Uterus (tissue), 4 donors: ENCODE data around the gene MCM3AP. TPM values are rescaled to one million over a fixed set of nuclear protein-coding genes. Genes with fewer than 3 reads are reported as not detected.

Experiments used
- DNase-seq, 2 donors: peaks; one replicate each; pipeline ENCODE4 v3.0.0-alpha.2; 2019 to 2020
- H3K27ac ChIP-seq, 2 donors: fragments of 200-600 bp; sonication (generic); 1 replicate in 1 of 2; 2 replicates in 1 of 2; pipeline ENCODE4 v1.5.1; 2016 to 2018
- H3K27me3 ChIP-seq, 2 donors: fragments of 200-600 bp; sonication (generic); one replicate each; pipeline ENCODE4 v1.5.1; 2018 to 2019; ENCODE audit warnings: control low read depth in 1 of 2
- H3K36me3 ChIP-seq, 2 donors: fragments of 200-600 bp; sonication (generic); one replicate each; pipeline ENCODE4 v1.5.1; 2019; ENCODE audit warnings: control low read depth in 1 of 2
- H3K4me1 ChIP-seq, 2 donors: fragments of 200-600 bp; sonication (generic); one replicate each; pipeline ENCODE4 v1.5.1; 2018 to 2019; ENCODE audit warnings: control low read depth in 1 of 2
- H3K4me3 ChIP-seq, 2 donors: fragments of 200-600 bp; sonication (generic); 1 replicate in 1 of 2; 2 replicates in 1 of 2; pipeline ENCODE4 v1.5.1; 2018 to 2019; ENCODE audit warnings: mild to moderate bottlenecking in 1 of 2
- H3K9me3 ChIP-seq, 2 donors: fragments of 200-600 bp; sonication (generic); one replicate each; pipeline ENCODE4 v1.5.1; 2019; ENCODE audit warnings: control low read depth in 1 of 2
- POLR2A ChIP-seq, 2 donors: fragments of 450-650 bp; IDR thresholded peaks; one replicate each; pipeline ENCODE4 v1.6.1; 2016; ENCODE audit warnings: antibody characterized with exemption in 2 of 2, mild to moderate bottlenecking in 1 of 2, moderate library complexity in 1 of 2
- intact Hi-C: fragments of 100-400 bp; cut with DNase I; formaldehyde crosslinking; loops from one replicate; pipeline ENCODE4 v1.15.1; 2023; ENCODE audit warnings: low total_unique reads
- total RNA-seq, 4 donors: library from RNA; depleted of rRNA in 3 of 4; stranded (reverse); fragments of >200 nt in 3 of 4; gene quantifications; one replicate each; pipeline versions ENCODE4 v1.1.0 to v1.2.4, GENCODE V29; 2014 to 2023
- TF ChIP-seq, protein P1 (sequence below), 4 experiments: fragments of 200-600 bp in 2 of 4; fragments of 450-650 bp in 2 of 4; sonication (generic) in 2 of 4; IDR thresholded peaks; one replicate each; pipeline ENCODE4 v1.5.1; 2016 to 2019; ENCODE audit warnings: antibody characterized with exemption in 4 of 4, mild to moderate bottlenecking in 2 of 4, moderate library complexity in 1 of 4
- donor health status: DM: yes; HTN: yes; CAD: no.

The MCM3AP gene
- total RNA-seq, 4 donors from 2014 or later, result 24.1 to 128 (median 93.2) TPM

DNA sequence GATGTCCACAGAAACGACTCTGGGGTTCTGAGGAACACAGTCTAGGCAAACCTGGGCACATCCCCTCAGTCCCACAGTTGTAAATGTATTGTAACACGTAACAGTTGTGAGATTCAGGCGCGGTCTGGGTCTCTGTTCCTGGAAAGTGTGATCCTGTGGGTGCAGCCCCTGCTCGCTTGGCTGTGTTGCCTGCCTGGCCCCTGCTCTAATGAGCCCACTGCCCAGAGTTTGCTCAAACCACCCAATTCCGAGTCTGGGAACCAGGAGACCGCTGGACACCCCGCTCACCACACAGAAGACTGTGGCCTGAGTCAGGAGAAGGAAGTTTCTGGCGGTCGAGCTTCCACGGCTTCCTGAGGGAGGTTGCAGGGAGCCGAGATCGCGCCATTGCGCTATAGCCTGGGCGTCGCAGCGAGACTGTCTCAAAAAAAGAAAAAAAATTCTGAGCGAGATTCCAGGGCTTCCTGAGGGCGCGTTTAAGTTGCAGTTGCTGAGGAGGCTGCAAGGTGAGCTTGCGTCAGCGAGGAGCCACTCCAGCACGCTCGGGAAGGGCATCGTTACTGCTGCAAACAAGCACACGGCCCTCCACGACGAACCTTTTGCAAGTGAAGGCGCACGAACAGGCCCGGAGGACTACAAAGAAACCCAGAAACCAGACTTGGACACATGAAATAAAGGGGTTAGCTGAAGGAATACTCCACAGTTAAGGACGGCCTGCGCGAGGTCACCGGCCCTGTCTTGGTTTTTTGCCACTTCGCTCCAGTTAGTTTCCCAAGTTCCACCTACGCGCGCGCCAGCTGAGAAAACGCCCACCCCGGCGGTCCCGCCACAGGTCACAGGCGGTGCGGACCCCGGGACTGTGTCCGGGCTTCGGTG lies 37.2 kb upstream of the MCM3AP start:
- no peaks in the 10 kb centered on the region for H3K9me3 ChIP-seq
- intact Hi-C loops, result no loop called here

DNA sequence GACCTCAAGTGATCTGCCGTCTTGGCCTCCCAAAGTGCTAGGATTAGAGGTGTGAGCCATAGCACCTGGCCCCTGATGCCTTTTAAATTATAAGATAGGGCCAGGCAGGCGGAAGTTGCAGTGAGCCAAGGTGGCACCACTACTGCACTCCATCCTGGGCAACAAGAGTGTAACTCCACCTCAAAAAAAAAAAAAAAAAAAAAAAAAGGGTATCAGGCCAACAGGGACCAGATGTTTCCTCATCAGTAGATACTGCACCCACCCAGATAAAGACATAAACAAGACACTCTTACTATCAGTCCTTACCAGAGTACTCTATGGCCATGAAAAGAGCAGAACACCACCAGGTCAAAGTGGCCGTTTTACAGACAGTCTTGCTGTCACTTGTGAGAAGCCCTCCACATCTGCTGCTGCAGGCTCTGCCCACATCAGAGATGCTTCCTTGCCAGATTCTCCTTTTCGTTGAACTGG lies 35.0 kb upstream of the MCM3AP start:
- intact Hi-C loops, result no loop called here
- TF ChIP-seq POLR2A (IDR thresholded peaks at IDR 0.05), result no peak
- TF ChIP-seq, protein P1, sequence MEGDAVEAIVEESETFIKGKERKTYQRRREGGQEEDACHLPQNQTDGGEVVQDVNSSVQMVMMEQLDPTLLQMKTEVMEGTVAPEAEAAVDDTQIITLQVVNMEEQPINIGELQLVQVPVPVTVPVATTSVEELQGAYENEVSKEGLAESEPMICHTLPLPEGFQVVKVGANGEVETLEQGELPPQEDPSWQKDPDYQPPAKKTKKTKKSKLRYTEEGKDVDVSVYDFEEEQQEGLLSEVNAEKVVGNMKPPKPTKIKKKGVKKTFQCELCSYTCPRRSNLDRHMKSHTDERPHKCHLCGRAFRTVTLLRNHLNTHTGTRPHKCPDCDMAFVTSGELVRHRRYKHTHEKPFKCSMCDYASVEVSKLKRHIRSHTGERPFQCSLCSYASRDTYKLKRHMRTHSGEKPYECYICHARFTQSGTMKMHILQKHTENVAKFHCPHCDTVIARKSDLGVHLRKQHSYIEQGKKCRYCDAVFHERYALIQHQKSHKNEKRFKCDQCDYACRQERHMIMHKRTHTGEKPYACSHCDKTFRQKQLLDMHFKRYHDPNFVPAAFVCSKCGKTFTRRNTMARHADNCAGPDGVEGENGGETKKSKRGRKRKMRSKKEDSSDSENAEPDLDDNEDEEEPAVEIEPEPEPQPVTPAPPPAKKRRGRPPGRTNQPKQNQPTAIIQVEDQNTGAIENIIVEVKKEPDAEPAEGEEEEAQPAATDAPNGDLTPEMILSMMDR (IDR thresholded peaks at IDR 0.05), result no peak

More for the DNA sequence above, 37.2 kb upstream of the MCM3AP start:
- Histone ChIP-seq H3K4me1 (peaks cover 0 to 9% of the 10 kb centered on the region in 2 donors), H3K27ac (no peak overlapping the region), H3K27me3 (no peaks in the 10 kb centered on the region), H3K36me3 (no peaks in the 10 kb centered on the region), H3K4me3 (peak overlapping the region; percentile 84 to 97)
- DNase-seq, result no peak
- TF ChIP-seq, protein P1 (IDR thresholded peaks at IDR 0.05), result no peak
- no peak for TF ChIP-seq POLR2A (IDR thresholded peaks at IDR 0.05)

DNA sequence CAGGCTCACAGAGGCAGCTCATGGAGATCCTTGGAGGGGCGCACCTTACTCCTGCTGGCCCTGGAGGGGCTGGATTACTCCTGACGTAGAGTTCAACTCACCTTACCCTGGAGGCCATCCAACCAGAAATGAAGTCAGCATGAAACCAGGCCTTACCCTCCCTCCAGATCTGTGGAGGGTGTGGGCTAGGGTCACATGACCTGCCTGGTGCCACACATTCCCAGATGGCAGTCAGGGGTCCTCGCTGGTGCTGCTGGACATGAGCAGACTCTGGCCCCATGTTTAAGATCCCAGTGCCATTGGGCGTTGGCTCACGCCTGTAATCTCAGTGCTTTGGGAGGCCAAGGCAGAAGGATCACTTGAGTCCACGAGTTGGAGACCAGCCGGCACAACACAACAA lies 33.8 kb upstream of the MCM3AP start:
- intact Hi-C loops, result no loop called here
- Histone ChIP-seq H3K36me3 (no peaks in the 10 kb centered on the region), H3K27me3 (no peaks in the 10 kb centered on the region), H3K9me3 (no peaks in the 10 kb centered on the region), H3K4me1 (peaks cover 0 to 9% of the 10 kb centered on the region in 2 donors), H3K27ac (no peak overlapping the region), H3K4me3 (no peak overlapping the region)
- DNase-seq, result no peak
- TF ChIP-seq POLR2A (IDR thresholded peaks at IDR 0.05), result no peak
- TF ChIP-seq, protein P1 (IDR thresholded peaks at IDR 0.05), result no peak

More for the DNA sequence above, 35.0 kb upstream of the MCM3AP start:
- Histone ChIP-seq H3K36me3 (no peaks in the 10 kb centered on the region), H3K4me3 (no peak overlapping the region), H3K27me3 (no peaks in the 10 kb centered on the region), H3K27ac (no peak overlapping the region), H3K4me1 (peaks cover 0 to 9% of the 10 kb centered on the region in 2 donors), H3K9me3 (no peaks in the 10 kb centered on the region)
- no peak for DNase-seq

DNA sequence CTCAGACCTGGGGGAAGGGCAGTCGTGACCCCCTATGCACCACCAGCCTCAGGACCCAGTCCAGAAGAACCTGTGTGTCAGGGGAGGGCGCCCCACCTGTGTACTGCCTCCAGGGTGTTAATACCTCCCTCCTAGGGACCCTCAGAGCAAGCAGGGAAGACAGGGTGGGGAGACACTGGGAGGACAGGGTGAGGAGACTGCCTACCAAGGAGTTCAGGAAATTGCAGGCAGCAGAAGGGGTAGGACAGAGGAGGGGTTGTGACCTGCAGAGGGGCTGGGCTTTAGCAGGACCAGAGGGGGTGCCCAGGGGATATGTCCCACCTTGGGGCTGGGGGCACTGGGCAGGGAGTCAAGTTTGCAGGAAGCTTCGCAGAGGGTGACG lies 33.0 kb upstream of the MCM3AP start:
- Histone ChIP-seq H3K9me3 (no peaks in the 10 kb centered on the region), H3K27me3 (no peaks in the 10 kb centered on the region), H3K4me1 (peaks cover 0 to 9% of the 10 kb centered on the region in 2 donors), H3K27ac (no peak overlapping the region), H3K4me3 (no peak overlapping the region), H3K36me3 (no peaks in the 10 kb centered on the region)
- intact Hi-C loops, result no loop called here
- TF ChIP-seq, protein P1 (IDR thresholded peaks at IDR 0.05), result no peak
- TF ChIP-seq POLR2A (IDR thresholded peaks at IDR 0.05), result no peak
- DNase-seq, result no peak

DNA sequence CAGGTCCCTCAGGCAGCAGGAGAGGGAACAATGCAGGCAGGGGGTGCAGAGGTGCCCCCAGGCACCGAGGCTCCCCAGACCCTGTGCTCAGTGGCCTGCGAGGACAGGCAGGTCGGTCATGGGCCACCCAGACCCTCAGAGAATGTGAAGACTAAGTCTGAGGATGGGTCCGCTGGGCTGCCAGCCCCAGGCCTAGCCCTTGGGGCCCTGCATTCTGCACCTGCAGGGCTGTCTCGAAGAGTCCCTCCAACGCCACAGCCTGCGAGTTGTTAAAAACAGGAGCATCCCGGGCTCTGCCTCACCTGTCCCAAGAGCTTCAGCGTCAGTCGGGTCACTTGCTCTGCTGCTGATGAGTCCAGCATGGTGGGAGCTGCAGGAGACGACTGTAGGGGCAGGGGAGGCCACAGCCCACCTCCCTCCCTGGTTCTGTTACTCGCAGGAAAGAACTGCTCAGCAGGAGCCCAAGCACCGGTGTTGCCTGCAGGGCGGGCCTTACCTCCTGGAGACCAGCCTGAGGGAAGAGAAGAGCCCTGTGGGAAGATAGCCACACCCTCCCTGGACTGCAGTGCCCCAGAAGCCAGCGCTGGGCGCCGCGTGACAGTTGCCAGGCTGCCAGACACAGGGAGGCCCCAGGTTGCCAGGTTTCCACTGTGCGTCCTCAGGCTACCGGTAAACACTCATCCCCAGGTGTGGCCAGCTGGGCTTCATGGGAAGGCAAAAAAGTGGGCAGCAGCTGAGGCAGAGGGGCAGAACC lies 32.5 kb upstream of the MCM3AP start:
- peaks cover 0 to 6% of the 10 kb centered on the region in 2 donors for H3K4me1 ChIP-seq
- TF ChIP-seq POLR2A (IDR thresholded peaks at IDR 0.05), result no peak
- TF ChIP-seq, protein P1 (IDR thresholded peaks at IDR 0.05), result no peak
- no peak for DNase-seq
- intact Hi-C loops, result no loop called here
- no peak overlapping the region for H3K27ac ChIP-seq
- no peaks in the 10 kb centered on the region for H3K9me3 ChIP-seq
- H3K27me3 ChIP-seq, result no peaks in the 10 kb centered on the region
- no peaks in the 10 kb centered on the region for H3K36me3 ChIP-seq
- H3K4me3 ChIP-seq, result no peak overlapping the region
